HG02678 (cell line): ENCODE measurements around the gene CFDP1.
"Not testable (repeated sequence)": the region's sequence is repeated elsewhere in the genome, so short reads cannot be mapped to it uniquely, and the experiment has no call there.

Source experiments
- ATAC-seq: cut with Tn5 transposase; IDR thresholded peaks from one replicate; pipeline ENCODE4 v1.9.1; 2021; ENCODE audit warnings: mild to moderate bottlenecking, moderate library complexity; ENCODE audit not compliant: unreplicated experiment

Gene CFDP1

DNA sequence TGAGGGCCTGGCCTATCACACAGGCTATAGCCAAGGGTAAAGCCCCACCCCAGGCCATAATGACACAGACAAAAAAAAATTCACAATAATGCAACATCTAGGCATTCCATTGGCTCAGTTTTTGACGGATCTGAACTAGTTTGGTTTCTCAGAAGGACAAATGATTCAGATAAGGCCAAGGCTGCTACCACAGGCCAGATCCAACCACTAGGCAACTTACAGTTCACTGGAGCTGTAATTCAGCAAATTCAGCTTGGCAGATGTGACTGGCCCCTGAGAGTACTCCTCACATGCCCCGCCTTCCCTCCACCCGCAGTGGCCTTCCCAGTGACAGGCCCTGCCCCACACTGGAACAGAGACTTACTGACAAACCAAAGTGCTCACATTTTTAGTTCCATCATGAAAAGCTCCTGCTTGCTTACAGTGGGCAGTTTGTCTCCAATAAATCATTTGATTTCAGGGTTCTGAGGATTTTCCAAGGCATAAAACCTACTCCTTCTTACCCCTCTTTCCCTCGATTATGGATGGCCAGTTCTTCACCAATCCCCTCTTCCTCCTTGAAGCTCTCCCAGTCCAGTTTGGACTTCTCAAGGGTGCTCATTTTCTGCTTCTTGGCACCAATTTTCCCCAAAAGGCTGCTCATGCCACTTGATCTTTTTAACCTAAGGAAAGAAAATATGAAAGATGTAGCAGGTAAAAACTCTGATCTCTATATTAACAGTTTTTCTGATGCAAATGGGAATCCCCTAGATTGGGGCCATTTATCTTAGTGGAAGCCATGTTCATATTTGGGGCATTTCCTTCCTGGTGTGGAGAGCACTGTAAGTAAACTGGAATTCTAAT lies 128.6 kb downstream of the CFDP1 start:
- ATAC-seq: no peak

DNA sequence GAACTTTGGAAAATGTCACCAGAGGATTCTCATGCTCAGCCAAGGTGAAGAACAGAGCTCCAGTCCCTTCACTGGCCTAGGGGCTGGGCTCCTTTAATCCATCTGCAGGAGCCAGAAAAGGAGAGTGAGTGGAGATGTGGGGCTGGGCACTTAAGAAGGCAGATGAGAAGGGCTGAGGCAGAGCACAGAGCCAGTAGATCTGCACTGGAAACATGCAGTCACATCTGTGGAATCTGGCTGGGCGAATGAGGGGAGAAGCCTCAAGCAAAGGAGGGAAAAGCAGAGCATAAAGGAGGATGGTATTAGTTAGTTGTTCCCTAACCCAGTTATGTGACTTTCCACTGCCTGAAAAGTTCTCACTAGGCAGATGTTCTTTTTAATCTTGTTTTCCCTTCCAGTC lies 131.5 kb downstream of the CFDP1 start:
- ATAC-seq: no peak

DNA sequence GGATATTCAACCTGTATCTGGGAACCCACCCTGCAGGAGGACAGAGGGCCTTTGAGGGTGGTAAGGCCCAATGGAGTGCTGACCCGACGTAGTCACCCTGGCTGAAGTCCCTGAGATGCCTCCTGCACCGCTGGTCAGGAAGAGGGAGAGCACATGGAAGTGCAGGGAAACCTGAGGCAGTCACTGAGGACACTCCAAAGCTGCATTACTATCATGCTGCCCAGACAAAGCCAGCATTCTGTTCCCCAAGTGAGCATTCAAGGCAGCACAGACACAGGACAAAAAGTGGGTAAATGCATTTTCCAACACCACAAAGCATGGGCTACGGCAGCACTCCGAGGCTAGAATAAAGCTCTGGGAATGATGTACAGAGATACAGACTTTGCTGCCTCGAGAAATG lies 135.0 kb downstream of the CFDP1 start:
- ATAC-seq: no peak

DNA sequence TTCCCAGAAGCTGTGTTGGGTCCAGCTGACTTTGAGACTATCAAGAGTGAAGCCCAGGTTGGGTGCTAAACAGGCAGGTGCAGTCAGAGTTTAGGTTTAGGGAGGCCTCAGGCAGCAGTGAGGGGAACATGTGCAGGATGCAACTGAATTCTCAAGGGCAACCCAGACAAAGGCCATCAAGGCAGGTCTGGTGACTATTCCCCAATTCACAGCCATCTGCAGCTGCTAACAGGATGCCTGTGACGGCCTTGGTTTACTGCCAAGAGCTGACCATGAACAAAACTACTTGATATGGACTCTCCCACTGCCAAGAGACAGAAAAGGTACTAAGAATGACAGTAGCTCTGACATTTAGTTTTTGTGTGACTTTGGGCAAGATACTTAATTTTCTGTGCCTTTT lies 136.7 kb downstream of the CFDP1 start:
- no peak for ATAC-seq

DNA sequence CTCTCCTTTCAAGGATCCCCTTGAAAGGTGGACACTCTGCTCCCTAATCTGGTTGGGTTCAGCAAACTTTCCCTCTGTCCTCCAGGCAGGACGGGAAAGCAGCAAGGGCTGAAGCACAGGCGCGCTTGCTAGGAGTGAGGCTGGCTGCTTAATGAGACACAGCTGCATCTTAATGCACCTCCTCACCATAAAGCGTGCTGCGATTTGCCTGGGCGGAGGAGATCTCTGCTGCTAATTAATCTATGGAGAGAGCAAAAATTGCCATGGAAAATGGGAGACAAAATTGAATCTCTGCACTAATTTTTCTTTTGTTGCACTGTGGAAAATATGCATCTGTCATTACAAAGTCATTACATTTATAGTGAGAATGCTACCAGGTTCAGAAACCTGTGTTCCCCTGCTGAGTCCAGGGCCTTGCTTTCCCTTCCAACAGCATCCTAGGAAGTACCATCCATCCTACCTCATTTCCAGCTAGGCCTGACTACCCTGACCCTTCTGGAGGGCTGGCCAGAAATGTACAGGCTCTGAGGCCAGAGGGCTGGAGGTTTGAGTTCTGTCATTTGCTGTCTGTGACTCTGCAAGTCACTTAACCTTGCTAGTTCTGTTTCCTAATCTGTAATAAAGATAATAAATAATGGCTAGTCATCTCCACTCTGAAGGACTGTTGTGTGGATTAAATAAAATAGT lies 138.4 kb downstream of the CFDP1 start:
- ATAC-seq: no peak

DNA sequence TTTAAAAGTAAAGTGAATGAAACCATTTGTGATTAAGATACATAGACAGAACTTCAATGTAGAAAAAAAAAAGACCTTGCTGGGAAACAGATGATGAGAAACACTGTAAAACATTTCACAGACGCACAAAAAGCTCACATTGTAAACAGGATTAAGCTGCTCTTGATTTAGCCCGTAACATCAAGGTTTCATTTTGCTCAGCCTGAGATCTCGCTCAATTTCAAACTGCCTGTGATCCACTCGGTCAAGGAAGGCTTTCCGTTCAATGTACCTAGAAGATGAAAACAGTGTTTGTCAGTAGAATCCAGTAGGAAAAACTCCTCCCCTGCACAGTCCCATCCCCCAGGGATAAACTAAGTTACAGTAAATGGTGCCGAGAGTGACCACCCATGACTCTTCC lies 139.5 kb downstream of the CFDP1 start:
- no peak for ATAC-seq

DNA sequence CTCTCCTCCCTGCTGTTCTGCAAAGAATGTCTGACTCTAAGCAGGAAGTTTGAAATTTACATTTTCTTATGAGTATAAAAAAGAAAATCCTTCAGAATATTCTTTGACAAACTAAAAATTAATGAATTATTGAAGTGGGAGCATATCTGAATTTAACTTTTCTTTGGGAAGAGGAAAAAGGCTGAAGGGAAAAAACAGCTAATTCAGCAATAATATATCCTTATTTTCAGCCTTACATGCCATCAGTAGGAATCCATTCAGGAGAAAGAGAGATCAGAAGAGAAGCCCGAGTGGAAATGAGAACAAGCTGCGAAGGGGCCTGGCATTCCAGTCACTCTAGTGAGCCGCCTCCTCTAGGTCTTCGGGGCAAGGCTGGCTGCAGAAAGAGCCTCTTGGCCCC lies 140.1 kb downstream of the CFDP1 start:
- no peak for ATAC-seq

DNA sequence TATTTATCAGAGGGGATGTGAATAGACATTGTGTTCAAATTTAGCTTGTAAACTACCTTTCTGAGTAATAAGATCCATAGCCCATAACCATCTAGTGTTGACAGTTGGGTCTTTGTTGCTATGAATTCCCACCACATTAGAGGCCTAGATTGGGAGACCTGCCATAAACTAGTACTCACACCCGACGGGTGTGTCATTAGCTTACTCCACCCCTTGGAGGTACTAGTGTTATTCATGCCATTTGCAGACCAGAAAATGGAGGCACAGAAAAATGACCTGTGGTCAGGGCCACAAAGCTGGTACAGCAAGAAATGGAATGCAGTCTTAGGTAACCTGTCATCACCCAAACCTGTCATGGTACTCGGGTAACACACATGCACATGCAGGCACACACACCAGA lies 140.6 kb downstream of the CFDP1 start:
- no peak for ATAC-seq

DNA sequence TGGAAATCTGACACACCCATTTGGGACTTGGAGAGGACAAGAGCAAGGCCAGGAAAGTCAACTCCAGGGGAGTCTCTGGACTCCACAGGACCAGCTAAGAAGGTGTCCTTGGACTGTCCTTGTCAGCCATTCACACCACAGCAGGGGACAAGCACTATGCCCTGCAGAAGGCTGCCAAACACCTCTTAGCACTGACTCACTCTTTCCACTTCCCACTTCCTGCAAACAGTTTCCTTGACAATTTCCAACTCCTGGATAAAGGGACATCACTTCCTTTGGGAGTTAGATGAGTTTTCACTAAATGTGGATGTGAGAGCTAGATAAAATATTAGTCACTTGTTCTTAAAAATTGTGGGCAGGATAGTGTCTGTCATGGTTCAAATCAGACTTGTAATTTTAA lies 144.1 kb downstream of the CFDP1 start:
- ATAC-seq: no peak

DNA sequence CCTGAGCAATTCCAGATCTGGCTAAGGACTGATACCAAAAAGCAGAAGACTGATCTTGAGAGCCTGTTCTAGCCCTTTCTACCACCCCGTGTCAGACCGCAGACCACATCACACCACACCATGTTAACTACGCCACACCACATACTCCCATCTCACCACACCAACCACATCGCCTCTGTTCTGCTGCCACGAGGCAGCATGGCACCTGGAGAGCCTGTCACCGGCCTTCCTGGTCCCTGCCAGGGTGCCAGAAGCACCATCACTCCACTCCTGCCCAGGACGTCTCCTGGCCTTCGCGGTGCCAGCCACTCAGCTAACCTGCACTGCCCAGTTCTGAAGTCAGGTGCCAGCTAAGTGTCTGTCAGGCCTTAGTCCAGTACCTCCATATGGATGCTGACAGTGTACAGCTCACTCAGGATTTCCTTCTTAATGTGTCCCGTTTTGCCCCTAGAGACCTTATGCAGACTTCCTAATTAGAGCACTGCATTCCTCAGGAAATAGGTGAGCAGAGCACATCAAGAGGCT lies 144.6 kb downstream of the CFDP1 start:
- no peak for ATAC-seq

DNA sequence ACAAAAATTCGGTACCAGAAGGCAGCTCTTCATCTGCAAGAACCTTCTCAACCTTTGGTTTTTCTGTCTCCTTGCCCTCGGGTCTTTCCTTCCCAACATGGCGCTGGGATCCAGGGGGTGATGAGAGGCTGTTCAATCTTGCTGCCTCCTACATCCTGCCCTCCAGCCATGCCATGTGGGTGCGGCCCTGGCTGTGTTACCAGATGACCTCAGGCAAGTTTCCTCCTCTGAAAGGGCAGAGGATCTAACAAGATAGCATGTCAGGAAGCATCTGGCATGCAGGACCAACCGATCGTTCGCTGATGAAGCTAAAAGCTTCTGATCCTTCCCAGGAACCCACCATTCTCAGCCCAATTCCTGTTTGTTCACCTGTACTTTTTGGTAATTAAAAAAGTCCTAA lies 145.1 kb downstream of the CFDP1 start:
- no peak for ATAC-seq

DNA sequence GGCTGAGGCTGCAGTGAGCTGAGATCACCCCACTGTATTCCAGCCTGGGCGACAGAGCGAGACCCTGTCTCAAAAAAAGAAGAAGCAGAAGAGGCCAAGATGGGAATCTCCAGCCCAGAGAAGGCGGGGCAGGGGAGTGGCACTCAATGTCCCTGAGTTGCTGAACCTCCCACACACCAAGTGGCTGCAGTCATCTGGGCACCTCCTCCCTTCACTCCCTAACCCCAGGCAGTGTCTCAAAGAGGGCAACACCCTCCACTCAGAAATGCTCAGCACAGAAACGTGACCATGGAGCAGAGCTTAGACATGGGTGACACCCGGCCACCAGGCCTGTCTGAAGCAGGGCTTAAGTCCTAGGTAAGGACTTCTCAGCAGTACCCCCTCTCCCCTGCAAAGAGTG lies 145.6 kb downstream of the CFDP1 start:
- ATAC-seq: no peak

DNA sequence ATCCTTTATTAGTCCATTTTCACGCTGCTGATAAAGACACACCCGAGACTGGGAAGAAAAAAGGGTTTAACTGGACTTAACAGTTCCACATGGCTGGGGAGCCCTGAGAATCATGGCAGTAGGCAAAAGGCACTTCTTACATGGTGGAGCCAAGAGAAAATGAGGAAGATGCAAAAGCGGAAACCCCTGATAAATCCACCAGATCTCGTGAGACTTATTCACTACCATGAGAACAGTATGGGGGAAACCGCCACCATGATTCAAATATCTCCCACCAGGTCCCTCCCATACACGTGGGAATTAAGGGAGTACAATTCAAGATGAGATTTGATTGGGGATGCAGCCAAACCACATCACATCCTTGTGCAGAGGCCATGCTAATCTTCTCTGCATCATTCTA lies 146.9 kb downstream of the CFDP1 start:
- ATAC-seq: no peak

DNA sequence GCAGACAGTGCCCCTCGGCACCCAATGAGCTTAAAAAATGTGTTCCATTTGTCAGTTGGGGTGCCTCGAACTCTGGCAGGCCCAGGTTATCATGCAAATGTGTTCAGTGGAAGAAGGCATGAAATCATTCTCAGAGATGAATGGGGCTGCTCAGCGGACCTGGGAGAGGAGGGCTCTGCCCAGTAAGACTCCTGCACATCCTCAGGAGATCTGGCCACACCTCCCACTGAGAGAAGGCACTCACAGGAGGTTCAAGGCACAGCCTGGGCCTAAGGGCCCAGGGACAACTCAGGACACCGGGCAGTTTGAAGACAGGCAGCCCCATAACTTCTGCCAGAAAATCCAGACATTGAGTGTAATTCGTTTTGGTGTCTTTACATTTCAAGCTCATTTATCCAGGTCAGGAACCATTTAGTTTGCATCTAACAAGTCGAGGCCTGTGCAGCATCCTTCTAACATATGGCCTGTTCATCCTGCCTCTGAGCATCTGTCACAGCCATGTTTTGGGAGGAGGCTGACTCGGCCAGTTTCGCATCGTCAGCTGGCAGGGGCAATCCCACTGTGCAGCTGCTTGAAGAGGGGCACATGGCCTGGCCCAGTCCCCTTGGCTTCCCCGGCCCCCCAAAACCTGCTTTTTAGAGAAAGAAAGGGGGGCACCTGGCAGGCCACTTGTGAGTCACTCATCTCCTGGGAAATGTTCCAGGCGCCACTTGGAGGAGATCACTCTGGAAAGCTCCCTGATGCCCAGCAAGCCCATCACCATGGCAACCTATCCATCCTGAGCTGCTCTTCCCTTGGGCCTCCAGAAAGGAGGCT lies 150.6 kb downstream of the CFDP1 start:
- no peak for ATAC-seq

DNA sequence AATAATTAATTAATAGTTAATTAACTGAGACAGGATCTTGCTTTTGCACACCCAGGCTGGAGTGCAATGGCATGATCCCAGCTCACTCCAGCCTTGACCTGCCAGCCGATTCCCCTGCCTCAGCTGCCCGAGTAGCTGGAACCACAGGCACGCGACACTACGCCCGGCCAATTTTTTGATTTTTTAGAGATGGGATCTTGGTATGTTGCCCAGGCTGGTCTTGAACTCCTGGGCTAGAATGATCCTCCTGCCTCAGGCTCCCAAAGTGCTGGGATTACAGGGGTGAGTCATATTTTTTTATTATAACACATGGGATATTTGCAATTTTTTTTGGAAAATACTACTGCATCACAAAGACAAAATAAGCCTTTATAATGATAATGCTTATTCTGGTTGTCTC lies 151.5 kb downstream of the CFDP1 start:
- ATAC-seq: no peak

DNA sequence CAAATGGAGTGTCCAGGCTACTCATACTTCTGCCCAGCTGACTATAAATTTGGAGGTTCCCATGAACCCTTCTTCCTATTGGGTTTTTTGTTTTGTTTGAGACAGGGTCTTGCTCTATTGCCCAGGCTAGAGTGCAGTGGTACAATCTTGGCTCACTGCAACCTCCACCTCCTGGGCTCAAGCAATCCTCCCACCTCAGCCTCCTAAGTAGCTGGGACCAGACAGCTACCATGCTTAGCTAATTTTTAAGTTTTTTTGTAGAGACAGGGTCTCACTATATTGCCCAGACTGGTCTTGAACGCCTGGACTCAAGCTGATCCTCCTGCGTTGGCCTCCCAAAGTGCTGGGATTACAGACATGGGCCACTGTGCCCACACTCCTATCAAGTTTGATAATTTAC lies 152.3 kb downstream of the CFDP1 start:
- ATAC-seq: not testable (repeated sequence)

DNA sequence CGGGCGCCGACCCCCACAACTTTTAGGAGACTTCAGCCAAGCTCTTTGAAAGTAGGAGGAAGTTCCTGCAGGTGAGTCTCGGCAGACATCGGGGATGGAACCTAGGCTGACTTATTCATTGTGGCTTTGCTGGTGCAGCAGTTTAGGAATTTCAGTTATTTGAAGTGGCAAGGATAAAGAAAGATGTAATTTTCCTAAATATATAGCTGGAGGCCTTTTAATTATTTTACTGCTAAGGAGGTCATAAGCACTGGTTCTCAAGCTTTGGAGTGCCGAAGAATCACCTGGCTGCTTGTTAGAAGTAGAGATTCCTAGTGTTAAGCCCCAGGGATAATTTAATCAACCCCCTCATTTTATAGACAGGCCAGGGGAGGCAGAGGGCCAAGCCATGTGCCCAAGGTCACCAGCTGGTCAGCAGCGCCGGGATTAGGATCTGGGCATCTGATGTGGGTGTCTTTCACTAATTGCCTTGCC lies 152.9 kb downstream of the CFDP1 start:
- ATAC-seq: no peak

DNA sequence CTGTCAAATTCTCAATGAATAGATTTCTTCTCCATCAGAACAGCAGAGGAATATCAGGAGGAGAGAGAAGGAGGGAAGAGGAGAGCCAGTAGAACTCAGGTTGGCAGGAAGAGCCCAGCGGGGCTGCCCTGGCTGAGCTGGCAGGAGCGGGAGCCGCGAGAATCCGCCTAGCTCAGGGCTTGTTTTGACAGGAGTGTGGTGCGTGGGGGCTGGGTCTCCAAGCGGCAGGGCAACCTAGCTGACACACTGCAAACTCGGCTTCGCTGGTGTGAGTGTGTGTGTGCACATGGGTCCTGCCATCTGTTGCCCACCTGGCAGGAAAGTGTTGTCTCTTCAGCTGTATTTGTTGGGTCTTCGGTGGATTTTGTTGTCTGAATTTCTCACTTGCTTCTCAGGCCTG lies 154.0 kb downstream of the CFDP1 start:
- ATAC-seq: no peak

DNA sequence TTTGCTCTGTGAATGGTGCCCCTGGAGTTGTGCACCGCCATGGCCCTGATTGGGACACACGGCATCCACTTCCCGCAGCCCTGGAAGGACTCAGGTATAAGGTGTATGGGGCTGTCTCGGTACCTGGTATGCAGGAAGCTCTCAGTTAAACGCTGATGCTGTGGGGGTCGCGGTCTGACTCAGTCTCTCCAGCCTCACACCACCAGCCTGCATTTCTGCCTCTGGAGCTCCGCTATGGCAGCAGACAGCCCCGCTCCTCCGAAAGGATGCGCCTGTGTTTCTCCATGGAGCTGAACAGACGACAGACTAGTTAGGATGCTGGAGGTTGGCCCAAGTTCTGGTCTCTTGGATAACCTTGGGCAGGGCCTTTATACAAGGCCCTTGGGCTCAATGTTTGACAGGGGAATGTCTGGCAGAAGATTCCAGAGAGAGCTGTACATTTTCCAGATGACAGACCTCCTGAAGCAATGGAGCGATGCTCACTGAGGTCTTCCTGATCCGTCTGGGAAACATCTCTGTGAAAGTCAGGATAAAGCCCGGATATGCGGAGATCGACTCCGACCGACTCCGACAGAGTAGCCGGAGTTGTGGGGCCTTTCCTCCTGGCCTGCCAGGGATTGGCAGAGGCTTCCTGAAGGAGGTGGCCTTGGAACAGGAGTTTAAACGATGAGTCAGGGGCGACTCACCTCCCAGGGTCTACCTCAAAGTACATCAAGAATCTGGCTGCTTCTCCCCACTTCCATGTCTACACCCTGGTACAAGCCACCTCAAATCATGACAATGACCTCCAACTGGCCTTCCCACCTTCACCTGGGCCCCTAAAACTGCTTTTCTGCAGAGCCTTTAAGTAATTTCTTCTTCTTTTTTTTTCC lies 160.0 kb downstream of the CFDP1 start:
- ATAC-seq: no peak

DNA sequence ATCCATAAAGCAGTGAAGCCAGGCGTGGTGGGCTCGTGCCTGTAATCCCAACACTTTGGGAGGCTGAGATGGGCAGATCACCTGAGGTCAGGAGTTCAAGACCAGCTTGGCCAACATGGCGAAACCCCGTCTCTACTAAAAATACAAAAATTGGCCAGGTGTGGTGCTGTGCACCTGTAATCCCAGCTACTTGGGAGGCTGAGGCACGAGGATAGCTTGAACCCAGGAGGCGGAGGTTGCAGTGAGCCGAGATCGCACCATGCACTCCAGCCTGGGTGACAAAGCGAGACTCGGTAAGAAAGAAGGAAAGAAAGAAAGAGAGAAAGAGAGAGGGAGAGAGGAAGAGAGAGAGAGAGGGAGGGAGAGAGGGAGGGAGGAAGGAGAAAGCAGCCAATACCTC lies 160.7 kb downstream of the CFDP1 start:
- not testable (repeated sequence) for ATAC-seq
